Neural cell (in vitro differentiated cells): Measurements from ENCODE around the gene OR11A1.

Experiments used
- CTCF ChIP-seq: fragments of 450-650 bp; IDR thresholded peaks from 2 replicates; pipeline ENCODE4 v1.5.1; 2014; ENCODE audit warnings: antibody characterized with exemption, mild to moderate bottlenecking, moderate library complexity; ENCODE audit not compliant: poor library complexity, severe bottlenecking
- EP300 ChIP-seq: fragments of 450-650 bp; conservative IDR thresholded peaks from 2 replicates; pipeline ENCODE4 v1.6.1; 2014; ENCODE audit warnings: antibody characterized with exemption, mild to moderate bottlenecking, moderate library complexity; ENCODE audit not compliant: poor library complexity, severe bottlenecking
- EZH2 ChIP-seq: fragments of 200-600, 300-800 bp; shearing (Covaris generic), sonication (generic); IDR thresholded peaks from 2 replicates; pipeline ENCODE4 v1.6.1; 2014; ENCODE audit warnings: antibody characterized with exemption, low read length, borderline replicate concordance, mild to moderate bottlenecking; ENCODE audit not compliant: insufficient read depth, poor library complexity, severe bottlenecking
- MXI1 ChIP-seq: fragments of 450-650 bp; conservative IDR thresholded peaks from 2 replicates; pipeline ENCODE4 v1.6.1; 2014; ENCODE audit warnings: antibody characterized with exemption, mild to moderate bottlenecking; ENCODE audit not compliant: poor library complexity, severe bottlenecking
- RAD21 ChIP-seq: fragments of 450-650 bp; conservative IDR thresholded peaks from 2 replicates; pipeline ENCODE4 v1.6.1; 2014; ENCODE audit warnings: antibody characterized with exemption, mild to moderate bottlenecking, moderate library complexity
- TAF1 ChIP-seq: IDR thresholded peaks from 2 replicates; pipeline ENCODE4 v1.6.1; 2012; ENCODE audit warnings: low read depth

DNA sequence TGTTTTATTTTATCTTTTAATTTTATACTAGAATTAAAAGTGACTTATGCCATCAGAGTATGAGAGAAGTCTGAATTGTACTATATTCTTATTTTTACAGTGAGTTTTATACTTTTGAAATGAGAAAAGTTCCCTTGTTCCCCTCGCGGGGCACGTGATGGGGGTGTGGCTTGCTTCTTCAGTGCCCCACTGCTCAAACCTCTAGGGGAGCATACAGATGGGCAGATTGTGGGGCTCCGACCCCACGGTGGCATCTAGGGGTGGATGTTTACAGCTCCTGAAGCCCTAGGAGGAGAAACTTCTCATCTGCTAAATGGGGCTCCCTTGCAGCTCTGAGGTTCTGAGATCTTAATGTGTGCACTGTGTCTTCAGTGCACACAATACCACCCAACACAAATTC lies 42.8 kb upstream of the OR11A1 start:
- TF ChIP-seq EP300 (no peak), CTCF (no peak), RAD21 (no peak), EZH2 (no peak), MXI1 (no peak), TAF1 (no peak)
